ENCODE results near the gene APC2.
"Not testable (repeated sequence)": the region's sequence is repeated elsewhere in the genome, so short reads cannot be mapped to it uniquely, and the experiment has no call there.

DNA sequence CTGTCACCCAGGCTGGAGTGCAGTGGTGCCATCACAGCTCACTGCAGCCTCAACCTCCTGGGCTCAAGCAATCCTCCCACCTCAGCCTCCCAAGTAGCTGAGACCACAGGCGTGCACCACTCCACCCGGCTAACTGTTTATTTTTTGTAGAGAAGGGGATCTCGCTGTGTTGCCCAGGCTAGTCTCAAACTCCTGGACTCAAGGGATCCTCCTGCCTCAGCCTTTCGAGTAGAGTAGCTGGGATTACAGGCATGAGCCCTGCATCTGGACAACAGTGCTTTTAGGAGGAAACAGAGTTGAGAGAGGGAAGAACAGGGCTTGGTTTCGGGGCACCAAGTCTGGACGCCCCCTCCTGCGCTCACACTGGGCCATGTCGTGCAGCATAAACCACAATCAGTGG is 69.9 kb downstream of the APC2 start:
- not testable (repeated sequence) for TF ChIP-seq CTCF, POLR2A (IDR thresholded peaks at IDR 0.05)
